Lower leg skin (tissue), 4 donors: Measurements from ENCODE around the gene DTNA. TPM values are rescaled to one million over a fixed set of nuclear protein-coding genes. Genes with fewer than 3 reads are reported as not detected.
A peak's percentile ranks its signal among the peaks of the same experiment; 100 is the strongest.
"Not testable (repeated sequence)": the region's sequence is repeated elsewhere in the genome, so short reads cannot be mapped to it uniquely, and the experiment has no call there.

Experiments
- DNase-seq, 2 donors: peaks; one replicate each; pipeline ENCODE4 v3.0.0-alpha.2; 2019; ENCODE audit warnings: low spot score in 2 of 2
- H3K4me3 ChIP-seq: fragments of 200-600 bp; sonication (generic); 2 replicates; pipeline ENCODE4 v1.5.1; 2017; ENCODE audit warnings: mild to moderate bottlenecking, low read depth; ENCODE audit not compliant: poor library complexity, severe bottlenecking
- POLR2A ChIP-seq, 2 donors: fragments of 450-650 bp; IDR thresholded peaks; one replicate each; pipeline ENCODE4 v1.6.1; 2016 to 2017; ENCODE audit warnings: antibody characterized with exemption in 2 of 2, mild to moderate bottlenecking in 1 of 2, moderate library complexity in 1 of 2
- WGBS, 2 donors: methylation state at CpG; one replicate each; pipeline ENCODE4 v1.1.5; 2018; 5-methylcytosine and 5-hydroxymethylcytosine counted together
- intact Hi-C: fragments of 100-400 bp; cut with DNase I; formaldehyde crosslinking; loops from one replicate; pipeline ENCODE4 v1.15.0; 2023; ENCODE audit warnings: low total_unique reads
- total RNA-seq, 4 donors: library from RNA; depleted of rRNA; stranded (reverse); fragments of >200 nt; gene quantifications; one replicate each; pipeline ENCODE4 v1.1.0, GENCODE V29; 2016
- TF ChIP-seq, protein P1 (sequence below), 3 donors: fragments of 450-650 bp; IDR thresholded peaks; one replicate each; pipeline ENCODE4 v1.5.1; 2016; ENCODE audit warnings: antibody characterized with exemption in 3 of 3, mild to moderate bottlenecking in 3 of 3, moderate library complexity in 2 of 3

Gene DTNA
- total RNA-seq = 1 to 10 TPM; 3.3 to 8.0 (median 5.7) TPM

DNA sequence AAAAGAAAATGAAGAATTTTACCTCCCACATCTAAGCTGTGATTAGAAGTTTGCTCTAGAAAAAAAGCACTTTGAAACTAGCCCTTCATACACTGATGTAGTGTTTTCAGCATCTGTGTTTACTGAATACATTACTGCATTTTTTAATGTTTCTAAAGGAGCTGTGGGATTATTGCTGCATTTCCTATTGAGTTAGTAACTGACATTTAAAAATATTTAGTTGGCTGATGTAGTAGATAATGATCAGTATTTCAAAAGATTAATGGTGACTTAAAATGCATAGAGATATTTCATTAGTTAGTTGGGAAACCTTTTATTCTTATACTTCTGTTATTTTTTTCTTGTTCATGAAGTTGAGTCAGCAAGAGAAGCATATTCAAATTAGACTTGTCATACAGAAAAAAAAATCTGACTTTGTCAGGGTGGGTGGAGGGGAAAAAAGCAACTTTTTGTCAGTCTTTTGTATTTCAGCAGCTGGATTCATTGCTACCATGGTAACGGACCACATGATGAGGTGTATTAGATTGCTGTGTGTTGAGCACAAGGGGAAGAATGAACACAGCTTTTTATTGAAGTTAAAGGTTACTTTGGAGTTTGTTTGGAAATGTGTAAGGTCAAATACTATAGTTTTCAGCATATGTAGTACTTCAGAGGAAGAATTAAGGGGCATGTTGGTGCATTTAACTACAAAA is at the start of gene DTNA:
Gene DTNA (plus strand): TSS at position 549 of the 692 bp plus-strand sequence. CDS start 45,679 bp downstream, outside the sequence.
- H3K4me3 ChIP-seq = no peak within 1 kb of the TSS
- 39 to 42% methylated on average over 1 of the region's 1 CpG for WGBS, 2 donors
- TF ChIP-seq, protein P1, sequence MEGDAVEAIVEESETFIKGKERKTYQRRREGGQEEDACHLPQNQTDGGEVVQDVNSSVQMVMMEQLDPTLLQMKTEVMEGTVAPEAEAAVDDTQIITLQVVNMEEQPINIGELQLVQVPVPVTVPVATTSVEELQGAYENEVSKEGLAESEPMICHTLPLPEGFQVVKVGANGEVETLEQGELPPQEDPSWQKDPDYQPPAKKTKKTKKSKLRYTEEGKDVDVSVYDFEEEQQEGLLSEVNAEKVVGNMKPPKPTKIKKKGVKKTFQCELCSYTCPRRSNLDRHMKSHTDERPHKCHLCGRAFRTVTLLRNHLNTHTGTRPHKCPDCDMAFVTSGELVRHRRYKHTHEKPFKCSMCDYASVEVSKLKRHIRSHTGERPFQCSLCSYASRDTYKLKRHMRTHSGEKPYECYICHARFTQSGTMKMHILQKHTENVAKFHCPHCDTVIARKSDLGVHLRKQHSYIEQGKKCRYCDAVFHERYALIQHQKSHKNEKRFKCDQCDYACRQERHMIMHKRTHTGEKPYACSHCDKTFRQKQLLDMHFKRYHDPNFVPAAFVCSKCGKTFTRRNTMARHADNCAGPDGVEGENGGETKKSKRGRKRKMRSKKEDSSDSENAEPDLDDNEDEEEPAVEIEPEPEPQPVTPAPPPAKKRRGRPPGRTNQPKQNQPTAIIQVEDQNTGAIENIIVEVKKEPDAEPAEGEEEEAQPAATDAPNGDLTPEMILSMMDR (IDR thresholded peaks at IDR 0.05) = no peak
- TF ChIP-seq POLR2A (IDR thresholded peaks at IDR 0.05) = no peak
- peak in 1 of 2 donors; percentile 19 for DNase-seq
- intact Hi-C loops = no loop called here

DNA sequence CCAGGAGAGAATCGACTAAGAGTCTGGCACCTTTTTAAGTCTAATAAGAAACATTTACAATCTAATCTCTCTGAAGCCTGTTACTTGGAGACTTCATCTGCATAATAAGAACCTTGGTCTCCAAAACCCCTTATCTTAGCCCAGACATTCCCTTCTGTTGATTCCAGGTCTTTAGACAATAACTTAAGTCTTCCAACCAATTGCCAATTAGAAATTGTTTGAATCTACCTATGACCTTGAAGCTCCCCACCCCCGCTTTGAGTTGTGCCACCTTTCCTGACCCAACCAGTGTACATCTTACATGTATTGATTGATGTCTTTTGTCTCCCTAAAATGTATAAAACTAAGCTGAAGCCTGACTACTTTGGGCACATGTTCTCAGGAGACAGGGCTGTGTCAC is 49.5 kb upstream of the DTNA start:
- DNase-seq = no peak
- H3K4me3 ChIP-seq = no peak overlapping the region
- WGBS, 2 donors = 77 to 80% methylated on average over 2 of the region's 2 CpGs
- intact Hi-C loops = no loop called here
- TF ChIP-seq, protein P1 (IDR thresholded peaks at IDR 0.05) = no peak
- no peak for TF ChIP-seq POLR2A (IDR thresholded peaks at IDR 0.05)

DNA sequence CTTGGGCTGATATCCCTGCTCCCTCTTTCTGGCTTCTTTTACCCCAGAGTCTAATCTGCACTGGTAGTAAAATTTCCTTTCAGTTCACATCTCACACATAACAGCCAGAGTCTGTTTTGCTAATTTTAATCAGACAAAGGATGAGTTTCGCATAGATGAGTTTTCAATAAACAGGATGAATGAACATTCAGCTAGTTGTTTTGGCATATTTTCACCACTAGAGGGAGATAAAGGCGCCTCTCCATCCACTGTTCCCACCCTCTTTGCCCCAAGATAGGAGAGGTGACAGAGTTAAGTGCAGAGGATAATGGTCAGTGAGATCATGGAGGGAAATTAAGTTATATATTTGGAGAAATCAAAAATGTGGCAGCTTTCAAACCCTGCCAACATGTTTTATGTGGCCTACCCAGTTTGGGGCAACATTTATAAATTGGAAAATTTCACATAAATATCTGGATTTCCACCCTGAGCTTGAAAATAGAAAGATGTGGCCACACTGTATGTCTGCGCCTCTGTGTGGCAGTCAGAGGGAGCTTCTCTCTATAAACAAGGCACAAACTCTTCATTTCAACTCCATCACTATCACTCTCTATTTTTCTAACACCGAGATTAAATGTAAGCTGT is 48.5 kb upstream of the DTNA start:
- no peak for DNase-seq
- H3K4me3 ChIP-seq = no peak overlapping the region
- intact Hi-C loops = no loop called here
- 43 to 49% methylated on average over 4 of the region's 4 CpGs for WGBS, 2 donors
- TF ChIP-seq, protein P1 (IDR thresholded peaks at IDR 0.05) = no peak
- no peak for TF ChIP-seq POLR2A (IDR thresholded peaks at IDR 0.05)

DNA sequence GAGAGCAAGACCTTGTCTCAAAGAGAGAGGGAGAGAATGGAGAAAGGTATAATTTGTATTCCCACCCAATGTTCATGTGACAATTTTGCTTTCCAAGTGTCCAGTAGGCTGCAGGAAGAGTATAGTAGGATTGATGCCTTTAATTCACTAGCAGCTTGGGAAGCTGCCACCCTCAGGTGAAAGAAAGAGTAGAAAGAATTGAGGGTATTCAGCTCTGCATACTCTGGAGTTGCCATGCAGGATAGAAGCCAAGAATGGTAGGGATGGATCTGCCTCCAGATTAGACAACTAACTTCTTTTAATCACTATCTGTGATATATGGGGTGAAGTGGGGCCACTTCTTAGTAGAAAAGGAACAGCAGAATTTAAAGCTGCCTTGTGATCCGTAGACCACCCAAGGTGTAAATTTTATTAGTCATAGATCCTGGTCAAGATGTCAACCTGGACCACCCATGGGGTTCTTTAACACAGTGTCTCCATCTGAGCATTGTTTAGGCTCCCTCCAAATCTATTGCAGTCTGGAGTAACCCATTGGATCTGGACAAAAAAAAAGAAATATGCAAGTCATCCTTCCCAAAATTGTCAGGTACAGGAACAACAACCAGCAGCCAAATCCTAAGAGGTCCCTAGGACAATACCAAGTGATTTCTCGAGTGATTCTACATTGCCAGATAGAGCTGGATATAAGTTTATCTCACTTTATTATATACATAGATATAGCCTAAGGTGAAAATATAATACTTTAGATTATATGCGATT is 33.1 kb upstream of the DTNA start:
- no peak for TF ChIP-seq POLR2A (IDR thresholded peaks at IDR 0.05)
- TF ChIP-seq, protein P1 (IDR thresholded peaks at IDR 0.05) = no peak
- no peak for DNase-seq
- intact Hi-C loops = no loop called here
- 86 to 87% methylated on average over 3 of the region's 3 CpGs for WGBS, 2 donors
- no peak overlapping the region for H3K4me3 ChIP-seq

DNA sequence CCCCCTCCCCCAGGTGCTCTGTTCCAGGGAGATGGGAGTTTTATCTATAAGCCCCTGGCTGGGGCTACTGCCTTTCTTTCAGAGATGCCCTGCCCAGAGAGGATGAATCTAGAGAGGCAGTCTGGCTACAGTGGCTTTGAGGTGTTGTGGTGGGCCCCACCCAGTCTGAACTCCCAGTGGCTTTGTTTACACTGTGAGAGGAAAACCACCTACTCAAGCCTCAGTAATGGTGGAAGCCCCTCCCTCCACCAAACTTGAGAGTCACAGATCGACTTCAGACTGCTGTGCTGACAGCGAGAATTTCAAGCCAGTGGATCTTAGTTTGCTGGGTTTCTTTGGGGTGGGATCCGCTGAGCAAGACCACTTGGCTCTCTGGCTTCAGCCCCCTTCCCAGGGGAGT is 20.3 kb upstream of the DTNA start:
- 80 to 86% methylated on average over 3 of the region's 3 CpGs for WGBS, 2 donors
- H3K4me3 ChIP-seq, intact Hi-C loops, DNase-seq: not testable (repeated sequence)

DNA sequence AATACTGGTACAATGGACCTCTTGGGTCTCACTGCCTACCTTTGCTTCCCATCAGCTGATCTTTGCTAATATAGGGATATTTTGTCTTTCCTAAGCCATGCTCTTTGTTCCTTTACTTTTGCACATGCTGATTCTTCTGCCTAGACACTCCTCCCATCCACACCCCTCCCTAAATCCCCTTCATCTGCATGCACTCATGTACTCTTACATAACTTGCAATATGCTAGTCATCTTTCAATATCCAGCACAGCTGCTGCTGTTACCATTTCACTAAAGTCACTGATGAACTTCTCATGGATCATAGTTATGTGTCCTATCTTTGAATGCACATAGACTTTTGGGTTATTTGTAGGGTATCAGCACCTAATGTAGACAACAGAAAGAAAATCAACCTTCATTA is 18.5 kb upstream of the DTNA start:
- intact Hi-C loops = no loop called here
- DNase-seq = no peak
- TF ChIP-seq POLR2A (IDR thresholded peaks at IDR 0.05) = no peak
- TF ChIP-seq, protein P1 (IDR thresholded peaks at IDR 0.05) = no peak

More for the DNA sequence above, 18.5 kb upstream of the DTNA start:
- no peak overlapping the region for H3K4me3 ChIP-seq
